HepG2 (cell line): ENCODE measurements around the gene TMEM131.

Experiments used
- BCLAF1 ChIP-seq: fragments of 450-650 bp; IDR thresholded peaks from 2 replicates; pipeline ENCODE4 v1.6.1; 2017; ENCODE audit warnings: mild to moderate bottlenecking
- CTCF ChIP-seq: sonication (generic); formaldehyde crosslinking; IDR thresholded peaks from 2 replicates; pipeline ENCODE4 v1.5.0; 2020; ENCODE audit warnings: mild to moderate bottlenecking, missing genetic modification reagents, moderate library complexity
- ELK4 ChIP-seq: sonication (generic); formaldehyde crosslinking; IDR thresholded peaks from 2 replicates; pipeline ENCODE4 v1.9.0; 2021; ENCODE audit warnings: missing genetic modification reagents, borderline replicate concordance
- IRX3 ChIP-seq: sonication (generic); formaldehyde crosslinking; IDR thresholded peaks from 2 replicates; pipeline ENCODE4 v1.8.1; 2023; ENCODE audit warnings: mild to moderate bottlenecking, low read depth, missing genetic modification reagents, borderline replicate concordance
- KLF15 ChIP-seq: sonication (generic); formaldehyde crosslinking; IDR thresholded peaks from 2 replicates; pipeline ENCODE4 v1.8.1; 2023; ENCODE audit warnings: borderline replicate concordance, mild to moderate bottlenecking, inconsistent platforms, missing genetic modification reagents, mixed read lengths
- MAFF ChIP-seq: IDR thresholded peaks from 2 replicates; pipeline ENCODE4 v1.6.1; 2011; ENCODE audit warnings: low read depth, low read length, improper control_type of control experiment
- MAZ ChIP-seq, 2 experiments: sonication (generic) in 1 of 2; formaldehyde crosslinking in 1 of 2; IDR thresholded peaks; 2 replicates each; pipeline versions ENCODE4 v1.5.0 to v1.6.1; 2012 to 2020; ENCODE audit warnings: low read depth in 2 of 2, mild to moderate bottlenecking in 2 of 2, borderline replicate concordance in 1 of 2, improper control_type of control experiment in 1 of 2, low read length in 1 of 2, missing genetic modification reagents in 1 of 2, moderate library complexity in 1 of 2
- NFYB ChIP-seq: sonication (generic); formaldehyde crosslinking; IDR thresholded peaks from 2 replicates; pipeline ENCODE4 v1.4.0; 2020; ENCODE audit warnings: missing genetic modification reagents
- POLR2A ChIP-seq, 2 experiments: IDR thresholded peaks; 2 replicates each; pipeline ENCODE4 v1.6.1; 2011; ENCODE audit warnings: low read depth in 2 of 2, low read length in 2 of 2, mild to moderate bottlenecking in 1 of 2, moderate library complexity in 1 of 2; ENCODE audit not compliant: insufficient read depth in 1 of 2
- RBM39 ChIP-seq: fragments of 200-400 bp; formaldehyde crosslinking; IDR thresholded peaks from one replicate; pipeline ENCODE4 v1.6.1; 2018; ENCODE audit warnings: antibody characterized with exemption, mild to moderate bottlenecking, low read depth, low read length; ENCODE audit not compliant: poor library complexity, severe bottlenecking
- SRSF1 ChIP-seq: fragments of 200-400 bp; formaldehyde crosslinking; optimal IDR thresholded peaks from 2 replicates; pipeline ENCODE3; 2017; ENCODE audit warnings: mild to moderate bottlenecking, low read depth, low read length, moderate library complexity
- TP53 ChIP-seq: sonication (generic); formaldehyde crosslinking; conservative IDR thresholded peaks from 2 replicates; pipeline ENCODE4 v1.4.0; 2020; ENCODE audit warnings: missing genetic modification reagents
- ZNF362 ChIP-seq: sonication (generic); formaldehyde crosslinking; IDR thresholded peaks from 2 replicates; pipeline ENCODE4 v1.4.0; 2020; ENCODE audit warnings: missing genetic modification reagents, mild to moderate bottlenecking, borderline replicate concordance
- ZNF414 ChIP-seq: sonication (generic); formaldehyde crosslinking; IDR thresholded peaks from 2 replicates; pipeline ENCODE4 v1.5.0; 2020; ENCODE audit warnings: missing genetic modification reagents

GRCh38 chr2:97749581-97749980, 246.2 kb downstream of the TMEM131 start:
- no peak for TF ChIP-seq CTCF
- no peak for TF ChIP-seq MAZ (IDR thresholded peaks at IDR 0.05; ENCODE audit: borderline replicate concordance, low read depth, low read length)
- no peak for TF ChIP-seq MAZ (CRISPR knock-in tag; IDR thresholded peaks at IDR 0.05; ENCODE audit: low read depth)
- no peak for TF ChIP-seq IRX3 (CRISPR knock-in tag)
- no peak for TF ChIP-seq TP53 (CRISPR knock-in tag)
- no peak for TF ChIP-seq SRSF1
- no peak for TF ChIP-seq ELK4
- no peak for TF ChIP-seq BCLAF1
- TF ChIP-seq MAFF = no peak
- TF ChIP-seq ZNF414 (CRISPR knock-in tag) = no peak
- TF ChIP-seq POLR2A (IDR thresholded peaks at IDR 0.05; ENCODE audit: insufficient read depth in 1 of 2, low read depth in 2 of 2, low read length in 2 of 2) = no peak
- no peak for TF ChIP-seq RBM39
- TF ChIP-seq ZNF362 (CRISPR knock-in tag) = no peak
- TF ChIP-seq NFYB (CRISPR knock-in tag) = no peak
- TF ChIP-seq KLF15 (CRISPR knock-in tag) = no peak
